Spleen (tissue), 7 donors: Measurements from ENCODE around the gene ACTN3.

Experiments
- POLR2AphosphoS5 ChIP-seq, 3 donors: sonication (generic); formaldehyde crosslinking; IDR thresholded peaks; one replicate each; pipeline ENCODE4 v1.5.1; 2017; ENCODE audit warnings: antibody characterized with exemption in 3 of 3
- TF ChIP-seq, protein P1 (sequence below), 11 experiments: fragments of 200-600 bp in 7 of 11; fragments of 450-650 bp in 4 of 11; sonication (generic) in 4 of 11; IDR thresholded peaks in 8 of 11; conservative IDR thresholded peaks in 3 of 11; 1 replicate in 7 of 11; 2 replicates in 4 of 11; pipeline versions ENCODE4 v1.4.0 to v1.8.0; 2016 to 2021; ENCODE audit warnings: antibody characterized with exemption in 11 of 11, inconsistent platforms in 4 of 11, mild to moderate bottlenecking in 1 of 11
- donor health status: DM: no; HTN: no; CAD: no; lungs with moderate emphysema.
- donor health status: DM: no; HTN: no; CAD: no.
- donor health status: DM: no; HTN: no; CAD: no.

DNA sequence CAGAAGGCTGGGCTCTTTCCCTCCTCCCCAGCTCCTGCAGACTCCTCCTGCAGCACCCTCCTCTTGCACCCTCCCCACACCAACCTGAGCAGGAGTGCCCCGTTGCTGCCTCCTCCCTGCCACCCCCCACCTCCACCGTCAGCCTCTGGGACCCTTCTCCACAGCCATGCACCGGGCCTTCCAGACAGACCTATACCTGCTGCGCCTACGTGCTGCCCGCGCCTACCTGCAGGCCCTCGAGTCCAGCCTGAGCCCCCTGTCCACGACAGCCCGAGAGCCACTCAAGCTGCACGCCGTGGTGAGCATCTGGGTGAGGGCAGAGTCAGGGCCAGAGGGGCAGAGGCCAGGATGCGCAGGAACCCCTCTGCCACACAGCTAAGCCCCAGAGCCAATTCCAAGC lies 17.0 kb upstream of the ACTN3 start:
- TF ChIP-seq, protein P1, sequence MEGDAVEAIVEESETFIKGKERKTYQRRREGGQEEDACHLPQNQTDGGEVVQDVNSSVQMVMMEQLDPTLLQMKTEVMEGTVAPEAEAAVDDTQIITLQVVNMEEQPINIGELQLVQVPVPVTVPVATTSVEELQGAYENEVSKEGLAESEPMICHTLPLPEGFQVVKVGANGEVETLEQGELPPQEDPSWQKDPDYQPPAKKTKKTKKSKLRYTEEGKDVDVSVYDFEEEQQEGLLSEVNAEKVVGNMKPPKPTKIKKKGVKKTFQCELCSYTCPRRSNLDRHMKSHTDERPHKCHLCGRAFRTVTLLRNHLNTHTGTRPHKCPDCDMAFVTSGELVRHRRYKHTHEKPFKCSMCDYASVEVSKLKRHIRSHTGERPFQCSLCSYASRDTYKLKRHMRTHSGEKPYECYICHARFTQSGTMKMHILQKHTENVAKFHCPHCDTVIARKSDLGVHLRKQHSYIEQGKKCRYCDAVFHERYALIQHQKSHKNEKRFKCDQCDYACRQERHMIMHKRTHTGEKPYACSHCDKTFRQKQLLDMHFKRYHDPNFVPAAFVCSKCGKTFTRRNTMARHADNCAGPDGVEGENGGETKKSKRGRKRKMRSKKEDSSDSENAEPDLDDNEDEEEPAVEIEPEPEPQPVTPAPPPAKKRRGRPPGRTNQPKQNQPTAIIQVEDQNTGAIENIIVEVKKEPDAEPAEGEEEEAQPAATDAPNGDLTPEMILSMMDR (IDR thresholded peaks at IDR 0.05 in 8 of 11, conservative IDR thresholded peaks at IDR 0.05 in 3 of 11), result no peak
- peak in 1 of 3 donors; percentile 46 for TF ChIP-seq POLR2AphosphoS5 (IDR thresholded peaks at IDR 0.05)
